CD4-positive, alpha-beta T cell treated with Interleukin-15 for 4 hours (primary cell): ENCODE data around the gene REEP6.
"Not testable (repeated sequence)": the region's sequence is repeated elsewhere in the genome, so short reads cannot be mapped to it uniquely, and the experiment has no call there.

Source experiments
- DNase-seq: peaks from one replicate; pipeline ENCODE4 v3.0.0-alpha.2; 2020; ENCODE audit warnings: low spot score

The REEP6 gene

GRCh38 chr19:1490311-1491113 lies 469 bp upstream of the REEP6 start, which contains the start of gene PCSK4:
PCSK4 (minus strand) TSS chr19:1490350; CDS start chr19:1490346, 4 bp downstream.
- DNase-seq, result peak; percentile 97

DNA sequence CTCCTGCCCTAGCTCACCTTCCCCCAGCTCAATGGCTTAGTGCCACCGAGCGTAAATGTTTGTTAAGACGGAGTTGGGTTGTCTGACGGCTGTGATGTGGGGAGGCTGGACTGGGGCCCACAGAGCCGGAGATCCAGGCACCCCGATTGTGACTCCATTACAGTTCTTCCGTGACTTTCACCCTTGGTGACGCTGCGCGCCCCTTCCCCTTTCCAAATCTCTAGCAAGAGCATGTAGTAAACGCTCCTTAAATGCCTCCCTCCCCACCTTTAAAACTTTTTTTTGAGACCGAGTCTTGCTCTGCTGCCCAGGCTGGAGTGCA lies 829 bp downstream of the REEP6 start:
- no peak for DNase-seq

DNA sequence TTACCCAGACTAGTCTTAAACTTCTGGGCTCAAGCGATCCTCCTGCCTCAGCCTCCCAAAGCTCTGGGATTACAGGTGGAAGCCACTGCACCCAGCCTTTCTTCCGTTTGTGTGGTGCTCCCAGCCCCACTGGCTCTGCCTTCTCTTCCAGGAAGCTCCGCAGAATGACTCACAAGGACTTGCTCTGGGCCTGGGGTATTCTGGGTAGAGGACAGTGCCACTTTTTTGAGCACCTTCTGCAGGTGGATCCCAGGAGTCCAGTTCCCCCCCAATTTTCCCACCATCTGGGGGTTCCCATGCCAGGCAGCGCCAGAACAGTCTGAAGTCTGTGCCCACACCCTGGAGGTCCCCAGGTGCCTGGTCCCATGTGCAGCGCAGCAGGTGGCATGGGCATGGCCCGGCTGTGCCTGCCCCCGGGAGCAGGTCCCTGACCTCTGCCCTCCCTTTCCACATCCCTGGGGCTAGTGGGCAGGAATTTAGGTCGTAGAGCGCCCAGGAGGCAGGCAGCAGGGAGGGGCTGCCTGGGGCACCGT lies 1.6 kb downstream of the REEP6 start:
- no peak for DNase-seq

- no peak for DNase-seq
These were observed 3.3 kb downstream of the REEP6 start for GRCh38 chr19:1494115-1494815.

DNA sequence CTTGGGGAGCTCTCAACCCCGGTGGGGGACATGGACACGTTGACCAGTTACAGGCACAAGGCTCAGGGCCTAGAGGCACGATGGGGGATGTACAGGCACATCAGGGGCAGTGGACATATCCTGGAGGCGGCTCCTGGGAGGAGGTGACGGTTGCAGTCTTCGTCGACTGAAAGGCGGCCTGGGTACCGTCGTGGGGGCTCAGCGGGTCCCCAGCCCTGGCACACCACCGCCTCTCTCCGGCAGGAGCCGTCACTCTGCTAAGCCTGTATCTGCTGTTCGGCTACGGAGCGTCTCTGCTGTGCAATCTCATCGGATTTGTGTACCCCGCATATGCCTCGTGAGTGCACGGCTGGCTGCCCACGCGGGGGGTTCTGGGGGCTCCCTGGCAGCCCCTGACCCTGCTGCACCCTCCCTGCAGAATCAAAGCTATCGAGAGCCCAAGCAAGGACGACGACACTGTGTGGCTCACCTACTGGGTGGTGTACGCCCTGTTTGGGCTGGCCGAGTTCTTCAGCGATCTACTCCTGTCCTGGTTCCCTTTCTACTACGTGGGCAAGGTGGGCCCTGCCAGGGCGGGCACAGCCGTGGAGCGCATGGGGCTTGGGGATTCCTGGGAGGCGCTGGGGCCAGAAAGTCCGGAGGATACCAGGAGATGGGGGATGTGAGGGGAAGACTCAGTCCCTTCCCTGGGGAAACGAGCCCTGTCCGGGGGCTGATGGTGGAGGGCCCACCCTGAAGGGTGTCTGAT lies 4.2 kb downstream of the REEP6 start:
- no peak for DNase-seq

- no peak for DNase-seq
These were observed 5.1 kb downstream of the REEP6 start for GRCh38 chr19:1495799-1496713.

- no peak for DNase-seq
These were observed 6.0 kb downstream of the REEP6 start for GRCh38 chr19:1496714-1497577.

DNA sequence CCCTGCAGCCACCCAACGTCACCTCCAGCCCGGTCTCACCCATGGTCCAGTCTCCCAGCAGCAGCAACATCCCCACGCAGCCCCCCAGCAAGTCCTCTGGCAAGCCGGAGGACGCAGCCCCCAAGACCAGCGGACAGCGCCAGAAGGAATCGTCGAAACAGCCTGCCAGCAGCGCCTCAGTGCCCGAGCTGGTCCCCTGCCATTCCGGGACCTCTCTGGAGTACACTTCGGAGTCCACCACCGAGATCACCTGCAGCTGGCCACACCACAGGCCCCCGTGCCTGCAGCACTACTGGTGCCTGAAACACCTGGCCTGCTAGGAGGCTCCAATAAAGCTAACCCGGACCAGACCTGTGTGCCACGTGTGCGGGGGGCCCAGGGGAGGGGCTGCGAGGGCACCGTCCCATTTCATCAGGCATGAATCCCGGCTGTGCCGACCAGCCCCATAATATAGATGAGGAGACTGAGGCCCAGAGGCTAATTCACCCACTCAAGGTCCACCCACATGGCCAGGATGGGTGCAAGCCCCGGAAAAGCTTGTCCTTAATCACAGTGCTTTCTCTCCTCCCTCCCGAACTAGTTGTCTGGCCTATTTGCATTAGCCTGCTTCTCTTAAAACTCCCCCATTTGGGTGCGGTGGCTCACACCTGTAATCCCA lies 6.7 kb downstream of the REEP6 start:
- no peak for DNase-seq

DNA sequence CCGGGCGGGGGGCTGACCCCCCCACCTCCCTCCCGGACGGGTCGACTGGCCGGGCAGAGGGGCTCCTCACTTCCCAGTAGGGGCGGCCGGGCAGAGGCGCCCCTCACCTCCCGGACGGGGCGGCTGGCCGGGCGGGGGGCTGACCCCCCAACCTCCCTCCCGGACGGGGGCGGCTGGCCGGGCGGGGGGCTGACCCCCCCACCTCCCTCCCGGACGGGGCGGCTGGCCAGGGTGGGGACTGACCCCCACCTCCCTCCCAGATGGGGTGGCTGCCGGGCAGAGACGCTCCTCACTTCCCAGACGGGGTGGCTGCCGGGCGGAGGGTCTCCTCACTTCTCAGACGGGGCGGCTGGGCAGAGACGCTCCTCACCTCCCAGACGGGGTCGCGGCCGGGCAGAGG lies 8.2 kb downstream of the REEP6 start:
- DNase-seq, result not testable (repeated sequence)

DNA sequence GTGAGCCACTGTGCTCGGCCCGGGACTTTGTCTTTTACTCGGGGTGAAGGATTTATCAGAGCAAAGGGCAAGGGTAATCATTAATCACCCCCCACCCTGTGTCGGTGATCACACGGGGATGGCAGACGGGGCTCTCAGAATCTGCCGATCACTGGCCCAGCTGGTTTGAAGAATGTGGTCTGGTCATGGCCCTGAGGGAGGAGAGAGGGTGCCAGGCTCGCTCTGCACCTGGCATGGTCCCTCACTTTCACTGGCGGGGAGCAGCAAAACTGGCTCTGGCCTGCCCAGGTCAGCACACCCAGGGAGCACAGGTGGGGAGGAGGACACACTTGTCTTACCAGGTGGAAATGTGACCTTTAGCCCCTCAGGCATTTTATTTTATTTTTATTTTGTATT lies 10.2 kb downstream of the REEP6 start:
- DNase-seq, result no peak

DNA sequence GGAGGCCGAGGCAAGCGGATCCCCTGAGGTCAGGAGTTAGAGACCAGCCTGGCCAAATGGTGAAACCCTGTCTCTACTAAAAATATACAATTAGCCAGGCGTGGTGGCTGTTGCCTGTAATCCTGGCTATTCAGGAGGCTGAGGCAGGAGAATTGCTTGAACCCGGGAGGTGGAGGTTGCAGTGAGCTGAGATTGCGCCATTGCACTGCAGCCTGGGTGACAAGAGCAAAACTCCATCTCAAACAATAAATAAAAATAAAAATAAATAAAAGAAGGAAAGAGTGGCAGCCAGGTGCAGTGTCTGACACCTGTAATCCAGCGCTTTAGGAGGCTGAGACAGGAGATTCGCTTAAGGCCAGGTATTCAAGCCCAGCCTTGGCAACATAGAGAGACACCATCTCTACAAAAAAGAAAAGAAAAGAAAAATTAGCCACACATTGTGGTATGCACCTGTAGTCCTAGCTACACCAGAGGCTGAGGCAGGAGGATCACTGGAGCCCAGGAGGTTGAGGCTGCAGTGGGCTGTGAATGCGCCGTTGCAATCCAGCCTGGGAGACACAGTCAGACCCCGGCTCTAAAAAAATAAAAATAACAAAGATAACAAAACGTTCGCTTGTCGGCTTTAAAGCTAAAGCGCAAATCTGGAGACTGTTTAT lies 11.6 kb downstream of the REEP6 start:
- DNase-seq, result no peak

DNA sequence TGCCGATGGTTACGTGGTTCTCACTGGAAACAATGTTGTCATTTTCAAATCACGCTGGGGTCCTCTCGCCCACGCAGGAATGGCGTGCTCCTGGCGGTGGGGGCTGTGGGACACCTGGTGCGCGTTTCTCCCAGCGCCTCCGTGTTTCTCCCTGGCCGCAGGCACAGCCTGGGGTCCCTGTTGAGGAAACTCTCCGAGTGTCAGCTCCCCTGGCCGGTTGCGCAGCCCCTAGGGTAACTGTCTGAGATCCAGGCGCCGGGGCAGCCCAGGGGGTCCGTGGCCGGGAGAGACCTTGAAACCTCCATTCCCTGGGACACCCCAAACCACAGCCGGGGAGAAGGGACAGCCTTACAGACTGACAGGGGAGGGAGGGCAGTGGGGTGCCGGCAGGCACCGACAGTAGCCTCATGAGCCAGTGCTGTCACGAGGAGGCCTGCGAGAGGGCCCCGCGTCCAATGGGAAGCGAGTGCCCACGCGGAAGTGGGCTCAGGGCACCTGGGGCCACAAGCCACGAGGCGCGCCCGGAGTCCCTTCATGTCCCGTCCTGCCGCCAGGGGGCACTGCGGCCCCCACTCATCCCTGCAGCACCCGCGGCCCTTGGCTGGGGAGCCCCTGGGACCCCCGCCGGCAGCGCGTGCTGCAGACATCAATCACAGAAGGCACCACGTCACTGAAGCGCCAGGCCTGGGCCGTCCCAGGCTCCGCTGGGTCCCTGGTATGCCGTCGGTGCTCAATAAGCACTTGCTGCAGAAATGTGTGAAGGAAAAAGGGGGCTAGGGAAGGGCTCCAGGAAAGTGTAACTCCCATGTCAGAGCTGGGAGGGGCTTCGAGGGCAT lies 12.3 kb downstream of the REEP6 start:
- DNase-seq, result peak; percentile 58

GRCh38 chr19:1503925-1504773 lies 13.2 kb downstream of the REEP6 start:
- DNase-seq, result no peak

GRCh38 chr19:1505012-1505411 lies 14.0 kb downstream of the REEP6 start:
- DNase-seq, result no peak

DNA sequence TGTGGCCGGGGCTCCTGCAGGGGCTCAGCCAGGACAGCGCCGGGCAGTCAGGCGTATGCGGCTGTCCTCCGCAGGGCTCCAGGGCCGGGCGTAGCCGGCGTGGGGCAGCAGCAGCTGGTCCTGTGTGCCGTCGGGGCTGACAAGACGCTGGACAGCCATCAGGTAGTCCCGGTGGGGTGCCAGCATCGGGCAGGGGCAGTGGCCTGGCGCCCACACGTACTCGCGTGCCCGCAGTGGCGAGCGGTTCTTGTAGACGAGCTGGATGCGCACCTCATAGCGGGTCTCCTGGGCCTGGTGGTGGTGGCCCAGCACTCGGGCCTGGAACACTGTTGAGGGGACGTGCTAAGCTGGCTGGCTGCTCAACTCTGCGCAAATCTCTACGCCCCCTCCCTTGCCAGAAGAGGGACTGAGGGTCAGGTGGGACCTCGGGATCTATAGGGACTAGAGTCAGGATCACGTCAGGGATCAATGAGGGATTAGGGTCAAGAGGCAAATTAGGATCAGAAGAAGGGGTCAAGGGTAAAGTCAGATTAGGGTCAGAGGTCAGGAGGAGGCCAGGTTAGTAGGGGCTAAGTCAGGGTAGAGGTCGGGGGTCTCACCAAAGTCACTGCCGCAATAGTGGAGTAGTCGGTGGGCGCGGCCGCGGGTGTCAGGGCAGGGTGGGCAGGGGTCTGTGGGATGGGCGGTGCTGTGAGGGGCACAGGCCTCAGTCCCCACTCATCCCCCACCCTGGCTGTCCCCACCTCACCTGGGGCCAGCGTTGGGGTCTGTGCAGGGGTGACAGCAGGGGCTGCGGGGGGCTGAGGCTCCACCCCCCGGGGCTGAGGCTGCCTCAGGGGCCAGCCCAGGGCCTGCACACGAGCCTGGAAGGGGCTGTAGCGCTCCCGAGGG lies 15.3 kb downstream of the REEP6 start:
- no peak for DNase-seq

- no peak for DNase-seq
These were observed 16.2 kb downstream of the REEP6 start for GRCh38 chr19:1507192-1507660.
